HG03103 (cell line): ENCODE results near the gene AGMO.
"Not testable (repeated sequence)": the region's sequence is repeated elsewhere in the genome, so short reads cannot be mapped to it uniquely, and the experiment has no call there.

Experiments
- ATAC-seq: cut with Tn5 transposase; IDR thresholded peaks from one replicate; pipeline ENCODE4 v1.9.1; 2021; ENCODE audit warnings: low read depth; ENCODE audit not compliant: unreplicated experiment

AGMO gene

DNA sequence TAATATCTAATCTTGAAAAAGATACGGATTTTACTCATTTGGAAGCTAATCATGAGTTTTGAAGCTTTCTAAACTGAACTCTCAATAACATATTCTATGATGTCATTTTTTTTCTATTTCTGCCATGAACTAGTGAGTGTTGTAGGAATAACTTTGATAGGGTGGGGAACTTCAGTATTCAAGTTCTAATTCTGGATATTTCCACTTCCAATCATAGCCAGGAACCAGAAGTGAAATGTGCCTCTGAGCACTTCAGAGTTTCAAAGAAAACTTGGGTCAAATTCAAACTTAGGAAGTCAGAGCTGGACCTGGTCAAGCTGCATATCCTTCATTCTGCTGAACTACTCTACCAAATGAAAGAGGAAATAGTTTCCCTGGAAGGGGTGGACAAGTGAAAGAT is 847 bp downstream of the AGMO start:
- no peak for ATAC-seq

DNA sequence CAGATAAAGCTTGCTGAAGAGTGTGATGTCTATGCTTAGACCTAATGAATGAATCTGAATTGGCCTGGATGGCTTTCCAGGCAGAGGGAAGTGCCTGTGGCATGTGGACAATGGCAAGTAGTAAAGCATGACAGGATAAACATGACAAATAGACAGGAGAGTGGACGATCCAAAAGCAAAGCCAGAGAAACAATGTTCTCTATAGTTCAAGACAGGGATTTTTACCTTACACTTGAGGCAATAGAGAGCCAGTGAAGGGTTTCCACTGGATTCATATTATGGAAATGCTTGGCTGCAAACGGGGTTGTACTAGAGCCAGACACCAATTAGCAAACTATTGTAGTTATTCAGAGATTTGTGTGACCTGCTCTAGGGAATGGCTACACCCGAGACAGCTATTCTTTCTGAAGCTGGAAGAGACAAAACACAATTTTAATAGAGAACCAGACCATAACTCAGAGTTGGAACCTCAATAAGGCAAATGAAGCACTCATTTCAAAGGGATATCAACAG is 2.3 kb downstream of the AGMO start:
- no peak for ATAC-seq

DNA sequence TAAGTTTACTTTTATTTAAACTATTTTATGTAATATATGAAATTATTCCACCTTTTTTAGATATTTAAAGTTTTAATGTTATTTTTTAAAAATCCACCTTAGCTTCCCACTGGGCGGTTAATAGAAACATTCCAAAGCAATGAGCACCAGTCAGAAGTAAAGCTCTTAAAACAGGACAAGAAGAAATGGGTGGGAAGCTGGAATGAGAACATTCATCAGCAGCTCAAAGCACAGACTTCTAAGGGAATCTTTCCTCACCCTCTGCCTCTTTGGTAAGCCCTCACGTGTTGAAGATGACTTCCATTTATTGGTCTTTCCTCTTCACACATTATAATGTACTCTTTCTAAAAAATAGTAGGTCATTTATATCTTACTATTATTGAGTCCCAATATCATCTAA is 3.1 kb downstream of the AGMO start:
- ATAC-seq: no peak

DNA sequence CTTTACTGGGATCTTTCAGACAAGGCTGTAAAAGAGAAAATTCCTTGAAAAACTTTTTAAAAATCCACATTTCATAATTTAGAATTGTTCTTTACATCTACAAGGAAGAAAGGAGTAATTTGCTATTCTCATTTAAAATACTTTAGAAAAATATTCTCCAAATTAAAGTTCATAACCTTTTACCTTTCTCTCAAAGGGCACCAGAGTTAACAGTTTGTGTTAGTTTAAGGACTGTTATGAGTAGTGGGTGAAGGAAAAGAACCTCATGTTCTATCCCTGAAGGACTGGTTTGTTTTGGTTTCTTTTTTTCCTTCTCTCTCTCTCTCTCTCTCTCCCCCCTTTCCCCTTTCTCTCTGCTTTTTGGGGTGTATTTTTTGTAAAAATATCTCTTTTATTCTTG is 4.1 kb downstream of the AGMO start:
- ATAC-seq: no peak

DNA sequence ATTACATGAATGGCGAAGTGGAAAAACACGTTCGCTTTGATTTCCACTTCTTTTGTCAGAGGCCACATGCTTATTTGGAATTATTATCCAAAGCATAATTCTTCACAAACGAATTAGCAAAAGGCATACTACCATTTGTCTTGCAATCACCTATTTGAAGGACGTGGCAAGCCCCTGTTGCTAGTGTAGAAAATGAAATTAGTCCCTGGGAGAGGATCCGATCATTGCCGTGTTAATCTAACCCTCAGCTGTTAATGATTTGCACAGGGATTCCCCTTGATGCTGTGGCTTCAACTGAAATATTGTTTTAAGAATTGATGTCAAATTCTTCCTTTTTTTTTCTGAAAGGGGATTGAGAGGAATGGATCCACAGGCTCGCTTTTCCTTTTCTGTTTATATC is 4.6 kb downstream of the AGMO start:
- no peak for ATAC-seq

DNA sequence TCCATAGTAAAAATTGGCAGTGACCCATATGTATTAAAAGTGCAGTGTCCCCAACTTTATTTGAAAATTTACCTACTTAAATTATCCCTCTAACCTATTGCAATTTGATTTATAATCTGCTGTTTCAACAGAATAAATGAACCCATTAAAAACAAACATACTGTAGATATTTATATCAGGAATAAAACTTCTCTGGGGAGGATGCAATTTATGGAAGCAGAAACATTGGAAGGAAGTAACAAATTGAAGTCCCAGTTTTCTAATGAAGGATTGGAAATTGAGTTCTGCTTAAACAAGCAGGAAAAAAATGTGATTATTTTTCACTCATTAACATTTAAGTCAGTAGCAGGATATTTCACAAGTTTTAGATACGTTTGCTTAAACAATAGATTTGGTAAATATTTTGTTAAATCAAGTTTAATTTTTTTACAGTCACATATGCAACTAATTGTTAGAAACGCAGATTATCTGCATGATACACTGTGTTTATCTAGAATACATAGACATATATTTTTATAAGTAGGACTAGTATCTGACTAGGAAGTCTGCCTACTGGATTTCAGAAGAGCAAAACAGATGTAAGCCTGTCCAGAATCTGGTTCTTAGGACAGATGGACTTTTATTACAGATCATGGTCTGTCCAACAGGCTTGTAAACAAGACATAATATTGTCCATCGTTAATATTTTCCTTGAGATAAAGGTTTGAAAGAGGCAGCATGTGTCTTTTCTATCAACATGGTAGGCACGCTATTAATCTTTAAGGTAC is 5.3 kb downstream of the AGMO start:
- ATAC-seq: no peak

DNA sequence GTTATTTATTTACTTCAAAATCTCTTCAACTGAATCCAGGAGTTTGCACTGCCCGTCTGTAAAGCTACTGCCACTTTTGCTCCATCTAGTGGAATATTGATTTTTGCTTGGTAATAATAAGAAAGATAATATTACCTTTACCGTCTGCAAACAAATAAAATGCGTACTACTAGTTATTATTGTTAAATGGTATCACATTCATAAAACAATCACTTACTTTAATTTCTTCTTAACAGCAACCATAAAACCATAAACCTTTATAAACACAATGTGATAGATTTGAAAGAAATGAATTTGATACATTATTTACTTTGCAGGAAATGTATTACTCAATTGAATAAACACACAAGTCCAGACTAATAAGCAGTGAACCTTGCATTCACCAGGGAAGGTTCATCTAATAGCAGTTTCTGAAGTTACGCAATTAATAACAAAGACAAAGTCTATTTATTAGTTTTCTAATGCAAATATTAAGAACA is 6.4 kb downstream of the AGMO start:
- ATAC-seq: no peak

DNA sequence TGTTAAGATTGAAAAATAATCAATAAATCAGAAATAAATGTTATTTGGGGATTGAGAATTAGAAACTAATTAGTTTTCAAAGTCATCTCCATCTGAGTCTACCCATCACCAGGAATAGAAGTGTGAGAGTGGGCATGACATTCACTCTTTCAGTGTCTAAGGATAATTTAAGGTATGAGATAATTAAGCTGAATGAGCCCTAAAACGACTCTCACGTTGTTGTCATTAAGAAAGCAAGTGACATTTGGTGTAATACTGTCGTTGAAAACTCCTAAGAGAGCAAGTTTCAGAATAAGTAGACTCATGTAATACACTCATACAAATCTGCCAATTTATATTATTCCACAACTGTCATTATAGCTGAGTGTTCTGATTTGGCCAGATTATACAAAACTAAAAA is 7.1 kb downstream of the AGMO start:
- ATAC-seq: no peak

DNA sequence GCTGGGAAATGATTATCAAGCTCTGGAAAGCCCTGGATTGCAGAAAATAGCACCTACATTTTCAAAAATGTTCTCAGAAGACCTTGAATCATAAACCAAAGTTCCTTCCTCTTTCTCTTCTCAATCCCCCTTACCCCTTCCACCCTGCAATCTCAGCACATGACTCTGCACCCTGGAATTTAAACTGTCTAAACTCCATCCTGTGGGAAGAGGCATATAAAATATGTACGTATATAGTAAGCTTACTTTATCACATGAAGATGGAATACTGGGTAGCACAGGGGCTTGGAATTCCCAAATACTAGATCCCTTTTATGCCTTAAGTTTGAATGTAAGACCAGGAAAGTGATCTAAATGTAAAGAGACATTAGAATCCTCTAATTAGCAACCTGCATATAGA is 7.7 kb downstream of the AGMO start:
- ATAC-seq: no peak

DNA sequence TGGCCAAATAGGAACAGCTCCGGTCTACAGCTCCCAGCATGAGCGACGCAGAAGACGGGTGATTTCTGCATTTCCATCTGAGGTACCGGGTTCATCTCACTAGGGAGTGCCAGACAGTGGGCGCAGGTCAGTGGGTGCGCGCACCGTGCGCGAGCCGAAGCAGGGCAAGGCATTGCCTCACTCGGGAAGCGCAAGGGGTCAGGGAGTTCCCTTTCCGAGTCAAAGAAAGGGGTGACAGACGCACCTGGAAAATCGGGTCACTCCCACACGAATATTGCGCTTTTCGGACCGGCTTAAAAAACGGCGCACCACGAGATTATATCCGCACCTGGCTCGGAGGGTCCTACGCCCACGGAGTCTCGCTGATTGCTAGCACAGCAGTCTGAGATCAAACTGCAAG is 14.5 kb downstream of the AGMO start:
- ATAC-seq: not testable (repeated sequence)

DNA sequence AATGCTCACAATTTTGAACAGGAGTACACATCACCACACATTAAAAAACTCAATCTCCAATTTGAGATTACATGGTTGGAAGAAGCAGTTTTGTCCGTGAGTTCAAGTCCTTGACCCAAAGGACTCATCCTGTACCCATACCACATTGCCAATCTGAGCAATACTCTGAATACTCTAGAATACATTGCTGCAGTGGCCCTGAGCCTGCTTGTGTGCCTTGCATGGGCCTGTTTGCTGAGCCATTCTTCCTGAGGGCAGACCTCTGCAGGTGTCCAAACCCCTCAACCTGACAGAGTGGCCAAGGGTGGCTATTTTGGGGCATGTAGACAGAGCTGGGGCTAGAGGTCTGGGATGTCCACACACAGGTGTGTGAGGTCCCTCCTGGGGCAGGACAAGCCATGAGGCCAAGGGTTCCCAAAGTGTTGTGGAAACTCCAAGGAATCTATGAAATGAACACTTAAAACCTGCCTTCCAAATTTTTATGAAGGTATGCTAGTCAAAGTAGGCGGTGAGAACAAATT is 15.5 kb downstream of the AGMO start:
- ATAC-seq: no peak

DNA sequence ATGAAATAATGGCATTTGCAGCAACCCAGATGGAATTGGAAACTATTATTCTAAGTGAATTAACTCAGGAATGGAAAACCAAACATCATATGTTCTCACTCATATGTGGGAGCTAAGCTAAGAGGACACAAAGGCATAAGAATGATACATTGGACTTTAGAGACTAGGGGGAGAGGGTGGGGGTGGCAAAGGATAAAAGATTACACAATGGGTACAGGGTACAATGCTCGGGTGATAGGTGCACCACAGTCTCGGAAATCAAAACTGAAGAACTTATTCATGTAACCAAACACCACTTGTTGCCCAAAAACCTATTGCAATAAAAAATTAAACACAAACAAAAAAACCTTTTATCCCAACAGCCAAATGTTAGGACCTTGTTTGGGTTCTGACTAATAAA is 17.8 kb downstream of the AGMO start:
- no peak for ATAC-seq

DNA sequence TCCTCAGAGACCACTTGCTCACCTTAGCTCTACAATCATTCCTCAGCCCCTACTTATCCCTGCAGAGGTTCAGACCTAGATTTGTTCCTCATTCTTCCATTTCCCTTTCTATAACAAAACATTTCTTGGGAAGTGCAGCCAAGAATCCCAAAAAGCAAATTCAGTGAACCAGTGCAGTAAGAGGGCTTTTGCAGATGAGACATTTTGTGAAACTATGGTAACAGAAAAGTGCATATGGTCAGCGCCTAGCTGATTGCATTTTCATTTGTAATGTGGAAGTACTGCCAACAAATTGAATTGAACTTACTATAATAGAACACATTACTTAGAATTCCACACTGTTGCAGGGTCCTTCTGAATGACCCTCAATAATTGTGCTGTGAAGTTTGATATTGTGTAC is 18.6 kb downstream of the AGMO start:
- no peak for ATAC-seq

DNA sequence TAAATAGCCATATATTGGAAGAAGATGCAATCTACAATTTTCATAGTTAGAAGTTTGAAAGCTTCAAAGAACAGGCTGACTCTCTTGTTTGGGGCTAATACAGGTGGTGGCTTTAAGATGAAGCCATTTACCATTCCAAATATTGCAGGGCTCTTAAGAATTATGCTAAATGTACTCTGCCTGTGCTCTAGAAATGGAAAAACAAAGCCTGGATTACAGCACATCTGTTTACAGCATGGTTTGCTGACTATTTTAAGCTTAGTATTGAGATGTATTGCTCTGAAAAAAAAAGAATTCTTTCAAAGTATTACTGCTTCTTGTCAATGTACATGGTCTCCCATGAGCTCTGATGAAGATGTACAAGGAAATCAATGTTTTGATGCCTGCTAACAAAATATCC is 34.2 kb downstream of the AGMO start:
- ATAC-seq: no peak

DNA sequence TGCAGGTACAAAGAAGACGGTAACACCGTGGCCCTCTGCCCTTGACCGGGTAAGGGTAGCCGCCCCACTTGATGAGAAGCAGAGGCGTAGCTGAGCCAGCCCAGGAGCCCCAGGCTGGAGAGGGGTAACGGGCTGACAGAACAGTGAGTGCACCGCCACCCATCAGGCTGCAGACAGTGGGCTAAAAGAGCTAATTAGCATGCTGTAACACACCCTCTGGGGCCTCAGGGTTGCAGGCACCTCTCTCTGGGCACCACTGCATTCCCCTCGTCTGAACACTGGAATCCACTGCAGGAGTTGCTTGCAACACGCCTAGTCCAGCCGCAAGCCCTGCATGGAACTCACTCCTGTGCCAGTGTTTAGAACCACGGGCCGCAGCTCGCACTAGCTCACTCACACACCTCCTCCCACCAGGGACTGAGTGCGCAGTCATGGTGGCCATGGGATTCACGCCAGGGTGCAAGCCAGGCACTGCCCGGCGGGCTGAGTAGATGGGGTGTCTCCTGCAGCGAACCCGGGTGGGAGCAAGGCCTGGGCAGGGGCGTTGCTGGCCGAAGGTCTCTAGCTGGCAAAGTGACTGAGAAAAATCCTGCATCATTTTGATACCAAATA is 36.1 kb downstream of the AGMO start:
- ATAC-seq: no peak

DNA sequence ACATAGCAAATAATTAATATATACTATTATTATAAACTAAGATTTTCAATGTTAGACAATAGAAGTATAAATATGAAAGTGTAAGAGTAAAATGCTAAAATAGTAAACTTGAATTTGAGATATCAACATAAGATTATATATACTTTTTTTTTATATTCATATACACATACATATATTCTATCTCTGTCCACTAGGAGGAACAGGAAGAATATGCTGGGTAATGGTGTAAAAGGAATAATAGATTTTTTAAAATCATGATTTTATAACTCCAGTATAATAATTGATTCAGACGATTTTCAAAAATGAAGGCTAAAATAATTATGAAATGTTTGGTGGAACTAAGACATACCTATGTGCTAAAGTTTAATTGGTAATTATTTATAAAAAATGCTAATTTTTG is 37.7 kb downstream of the AGMO start:
- no peak for ATAC-seq

DNA sequence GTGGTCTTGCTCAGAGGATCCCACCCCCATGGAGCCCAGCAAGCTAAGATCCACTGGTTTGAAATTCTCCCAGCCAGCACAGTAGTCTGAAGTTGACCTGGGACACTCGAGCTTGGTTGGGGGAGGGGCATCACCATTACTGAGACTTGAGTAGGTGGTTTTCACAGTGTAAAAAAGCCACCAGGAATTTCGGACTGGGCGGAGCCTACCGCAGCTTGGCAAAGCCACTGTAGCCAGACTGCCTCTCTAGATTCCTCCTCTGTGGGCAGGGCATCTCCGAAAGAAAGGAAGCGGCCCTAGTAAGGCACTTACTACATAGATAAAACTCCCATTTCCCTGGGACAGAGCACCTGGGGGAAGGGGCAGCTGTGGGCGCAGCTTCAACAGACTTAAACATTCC is 44.0 kb downstream of the AGMO start:
- ATAC-seq: not testable (repeated sequence)

DNA sequence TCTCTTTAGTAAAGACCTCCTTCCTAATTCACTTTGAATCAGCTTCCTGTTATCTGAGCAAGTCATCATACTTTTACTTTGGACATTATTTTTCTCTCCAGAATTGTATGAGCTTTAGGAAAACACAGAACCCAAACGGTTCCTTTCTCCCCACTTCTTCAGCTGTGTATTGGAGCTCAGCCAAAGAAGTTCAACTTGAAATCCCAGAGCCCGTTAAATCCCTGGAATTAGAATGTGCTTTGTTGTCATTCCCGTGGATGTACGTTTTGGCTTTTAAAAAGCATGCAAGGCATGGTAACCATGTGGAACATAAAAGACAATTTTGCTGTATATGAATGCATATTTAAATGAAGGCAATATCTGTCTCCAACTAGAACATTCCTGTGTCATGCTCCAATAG is 46.6 kb downstream of the AGMO start:
- ATAC-seq: no peak

DNA sequence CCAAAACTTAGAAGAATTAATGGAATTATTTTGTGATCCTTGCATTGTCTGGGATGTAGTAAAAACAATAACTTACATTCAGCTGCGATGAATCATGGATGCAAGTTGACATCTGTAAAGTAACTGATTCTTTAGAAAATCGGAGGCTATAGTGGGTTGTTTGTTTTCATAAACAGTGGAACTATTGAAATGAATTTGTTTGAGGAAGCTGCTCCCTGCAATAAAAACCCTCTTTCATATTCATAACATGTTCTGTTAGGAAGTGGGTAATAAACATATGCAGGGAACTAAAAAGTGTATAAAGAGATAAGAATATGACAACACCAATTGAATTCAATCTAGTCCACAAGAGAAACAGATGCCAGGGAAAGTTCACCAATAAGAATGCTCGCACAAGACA is 53.6 kb downstream of the AGMO start:
- ATAC-seq: no peak

DNA sequence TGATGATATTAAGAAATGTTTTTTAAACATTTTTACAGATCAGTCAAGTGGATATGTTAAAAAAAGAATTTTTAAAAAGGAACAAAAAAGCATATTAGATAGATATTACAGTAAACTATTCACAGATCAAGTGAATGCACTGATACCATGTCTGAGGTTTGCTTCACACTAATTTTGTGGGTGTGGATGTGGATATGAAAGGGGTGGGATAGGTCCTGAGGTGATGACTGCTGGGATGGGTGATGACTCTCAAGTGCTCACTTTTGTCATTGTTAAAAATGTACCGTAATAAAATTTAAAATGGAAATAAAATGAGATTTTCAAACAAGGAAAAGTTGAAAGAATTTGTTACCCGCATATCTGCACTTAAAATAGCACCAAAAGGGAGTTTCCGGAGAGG is 54.1 kb downstream of the AGMO start:
- ATAC-seq: no peak

DNA sequence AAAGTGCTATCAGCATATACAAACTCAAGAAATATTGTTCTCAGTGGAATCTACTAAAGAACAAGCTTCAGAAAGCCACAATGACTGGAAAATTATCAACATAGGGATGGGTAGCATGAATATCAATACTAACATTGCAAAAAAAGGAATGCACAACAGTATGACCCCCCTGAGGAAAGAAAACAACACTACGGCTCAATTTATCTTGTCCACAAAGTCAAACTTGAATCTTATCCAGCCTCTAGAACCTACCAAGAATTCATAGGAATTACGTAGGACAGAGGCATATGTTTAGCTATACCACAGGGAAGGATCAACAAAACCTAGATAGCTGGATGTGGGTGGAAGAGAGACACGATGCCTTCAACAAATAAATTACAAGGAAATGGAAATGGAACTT is 54.6 kb downstream of the AGMO start:
- ATAC-seq: no peak

DNA sequence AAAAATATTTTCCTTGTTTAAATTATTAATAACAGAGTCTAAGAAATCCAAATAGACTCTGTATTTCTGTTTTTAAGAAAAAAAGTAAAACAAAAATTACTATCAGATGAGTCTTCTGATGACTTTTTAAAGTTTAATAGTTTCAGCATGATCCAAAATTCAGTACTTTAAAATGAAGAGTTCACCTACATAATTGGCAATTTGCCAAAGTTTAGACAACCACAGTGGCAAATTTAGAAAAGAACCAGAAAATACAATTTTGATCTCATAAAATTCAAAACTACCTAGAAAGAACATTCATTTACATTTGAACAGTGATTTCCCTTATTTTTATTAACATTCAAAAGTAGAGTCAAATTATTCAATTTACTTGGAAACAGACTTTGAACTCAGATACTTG is 56.1 kb downstream of the AGMO start:
- no peak for ATAC-seq
